ENCODE measurements around the gene VIPAS39.
"Not testable (repeated sequence)": the region's sequence is repeated elsewhere in the genome, so short reads cannot be mapped to it uniquely, and the experiment has no call there.

The VIPAS39 gene

GRCh38 chr14:77469539-77469938 is 12.1 kb upstream of the VIPAS39 start:
- no peak for DNase-seq

- no peak for DNase-seq
These were observed 11.7 kb upstream of the VIPAS39 start for GRCh38 chr14:77469067-77469505.

- peak; percentile 55 for DNase-seq
These were observed 10.4 kb upstream of the VIPAS39 start for GRCh38 chr14:77467801-77468200.

GRCh38 chr14:77459072-77459723 is 1.8 kb upstream of the VIPAS39 start:
- DNase-seq, result no peak

GRCh38 chr14:77458249-77458950 is 999 bp upstream of the VIPAS39 start:
- DNase-seq, result peak; percentile 38

GRCh38 chr14:77457115-77457521 is 283 bp downstream of the VIPAS39 start:
- no peak for DNase-seq

- no peak for DNase-seq
These were observed 1.3 kb downstream of the VIPAS39 start for GRCh38 chr14:77455966-77456640.

GRCh38 chr14:77442196-77442595 is 15.2 kb downstream of the VIPAS39 start:
- DNase-seq, result no peak

- no peak for DNase-seq
These were observed 17.5 kb downstream of the VIPAS39 start for GRCh38 chr14:77439861-77440260.

GRCh38 chr14:77438596-77438995 is 18.8 kb downstream of the VIPAS39 start:
- no peak for DNase-seq

GRCh38 chr14:77436042-77436441 is 21.4 kb downstream of the VIPAS39 start:
- no peak for DNase-seq

GRCh38 chr14:77426396-77426795 is 31.0 kb downstream of the VIPAS39 start:
- no peak for DNase-seq

- DNase-seq, result no peak
These were observed 32.5 kb downstream of the VIPAS39 start for GRCh38 chr14:77424862-77425261.

- DNase-seq, result no peak
These were observed 34.0 kb downstream of the VIPAS39 start, which contains the start of gene NOXRED1 for GRCh38 chr14:77423423-77423822. Gene NOXRED1 (minus strand): TSS chr14:77423523. CDS start chr14:77422889, 634 bp downstream.

GRCh38 chr14:77421201-77421600 is 36.2 kb downstream of the VIPAS39 start:
- DNase-seq, result no peak

GRCh38 chr14:77416836-77417235 is 40.6 kb downstream of the VIPAS39 start:
- no peak for DNase-seq

- DNase-seq, result not testable (repeated sequence)
These were observed 41.3 kb downstream of the VIPAS39 start for GRCh38 chr14:77416098-77416497.

- DNase-seq, result not testable (repeated sequence)
These were observed 41.9 kb downstream of the VIPAS39 start for GRCh38 chr14:77415403-77416030.

- no peak for DNase-seq
These were observed 48.3 kb downstream of the VIPAS39 start for GRCh38 chr14:77409131-77409533.

GRCh38 chr14:77407158-77407557 is 50.2 kb downstream of the VIPAS39 start:
- DNase-seq, result no peak

- DNase-seq, result no peak
These were observed 50.7 kb downstream of the VIPAS39 start for GRCh38 chr14:77406718-77407117.

- DNase-seq, result no peak
These were observed 51.3 kb downstream of the VIPAS39 start for GRCh38 chr14:77406086-77406485.

- no peak for DNase-seq
These were observed 53.6 kb downstream of the VIPAS39 start for GRCh38 chr14:77403768-77404167.
